GM19099 (cell line): ENCODE data around the gene LRP1.

Source experiments
- POLR2A ChIP-seq: IDR thresholded peaks from 3 replicates; pipeline ENCODE4 v1.6.1; 2011; ENCODE audit warnings: low read depth; ENCODE audit not compliant: insufficient read length; ENCODE audit errors: extremely low read depth

Gene LRP1

DNA sequence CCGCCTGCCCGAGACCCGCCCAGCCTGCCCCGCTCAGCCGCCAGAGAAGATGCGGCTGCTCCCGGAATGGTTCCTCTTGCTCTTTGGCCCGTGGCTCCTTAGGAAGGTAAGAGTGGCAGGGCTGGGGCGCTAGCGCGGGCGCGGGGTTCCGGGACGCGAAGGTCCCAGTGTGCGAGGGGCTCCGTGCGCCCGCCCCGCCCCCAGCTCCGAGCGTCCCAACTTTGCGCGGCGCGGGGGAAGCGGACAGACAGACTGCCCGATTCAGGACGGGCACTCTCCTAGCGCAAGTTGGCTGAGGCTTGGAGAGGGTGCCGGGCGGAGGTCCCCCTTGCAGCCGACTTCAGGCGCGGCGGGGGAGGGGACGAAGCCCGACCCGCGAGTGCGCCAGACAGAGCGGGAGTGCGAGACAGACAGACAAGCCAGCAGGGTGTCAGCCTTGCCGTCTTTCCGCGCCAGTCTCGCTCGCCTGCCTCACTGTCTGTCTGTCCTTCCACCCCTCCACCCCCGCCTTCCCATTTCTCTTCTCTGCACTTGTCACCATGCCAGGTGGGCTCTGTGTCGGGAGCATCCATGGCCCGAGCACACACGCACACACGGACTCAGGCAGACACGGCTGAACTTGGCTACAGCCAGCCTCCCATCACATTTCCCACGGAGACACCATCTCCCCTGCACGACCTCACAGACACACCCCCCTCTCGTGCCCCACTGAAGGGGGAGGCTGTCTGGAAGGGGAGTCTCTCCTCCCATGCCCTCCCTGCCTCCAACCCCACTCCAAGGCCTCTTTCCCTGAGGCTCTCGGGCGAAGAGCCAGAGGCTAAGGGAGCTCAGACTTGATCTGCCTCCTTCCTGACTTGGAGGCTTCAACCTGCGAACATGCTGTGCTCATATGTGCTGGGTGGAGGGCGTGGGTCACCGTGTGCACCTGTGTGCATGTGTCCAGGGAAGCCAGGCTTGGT, 88.9 kb downstream of the LRP1 start:
- no peak for TF ChIP-seq POLR2A

DNA sequence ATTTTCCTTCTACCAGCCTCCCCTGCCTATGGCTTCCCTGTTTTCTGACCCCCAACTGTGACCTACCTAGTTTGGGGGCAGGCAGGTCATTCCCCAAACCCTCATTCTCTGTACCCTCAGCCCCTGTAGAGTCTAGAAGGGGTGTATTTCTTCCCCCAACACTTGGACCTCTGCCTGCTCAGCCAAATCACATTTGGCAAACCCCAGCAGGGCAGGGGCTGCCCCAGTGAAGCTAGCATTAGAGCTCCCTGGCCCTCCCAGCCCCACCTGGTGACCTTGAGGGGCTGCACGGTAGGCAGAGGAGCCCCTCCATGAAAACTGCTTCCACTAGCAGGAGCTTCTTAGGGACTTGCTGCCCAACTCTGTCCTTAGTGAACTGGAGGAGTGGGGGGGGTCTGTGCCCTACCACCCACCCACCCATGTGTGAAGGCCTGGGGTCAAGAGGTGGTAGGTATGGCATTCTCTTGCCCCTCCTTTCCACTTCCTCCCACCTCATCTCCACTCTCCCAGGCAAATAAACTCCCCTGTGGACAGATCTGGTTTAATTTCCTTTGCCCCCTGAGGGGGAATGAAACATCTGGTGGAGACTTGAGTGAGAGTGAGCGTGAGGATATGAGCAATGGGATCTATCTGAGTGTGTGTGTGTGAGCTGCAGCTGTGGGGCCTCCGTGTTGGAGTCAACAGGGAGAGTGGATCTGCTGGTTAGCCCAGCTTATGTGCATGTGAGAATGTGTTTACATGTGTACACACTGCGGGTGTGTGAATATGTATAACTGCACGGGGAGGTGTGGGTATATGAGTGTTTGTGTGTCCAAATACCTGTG, 90.0 kb downstream of the LRP1 start:
- TF ChIP-seq POLR2A: no peak

DNA sequence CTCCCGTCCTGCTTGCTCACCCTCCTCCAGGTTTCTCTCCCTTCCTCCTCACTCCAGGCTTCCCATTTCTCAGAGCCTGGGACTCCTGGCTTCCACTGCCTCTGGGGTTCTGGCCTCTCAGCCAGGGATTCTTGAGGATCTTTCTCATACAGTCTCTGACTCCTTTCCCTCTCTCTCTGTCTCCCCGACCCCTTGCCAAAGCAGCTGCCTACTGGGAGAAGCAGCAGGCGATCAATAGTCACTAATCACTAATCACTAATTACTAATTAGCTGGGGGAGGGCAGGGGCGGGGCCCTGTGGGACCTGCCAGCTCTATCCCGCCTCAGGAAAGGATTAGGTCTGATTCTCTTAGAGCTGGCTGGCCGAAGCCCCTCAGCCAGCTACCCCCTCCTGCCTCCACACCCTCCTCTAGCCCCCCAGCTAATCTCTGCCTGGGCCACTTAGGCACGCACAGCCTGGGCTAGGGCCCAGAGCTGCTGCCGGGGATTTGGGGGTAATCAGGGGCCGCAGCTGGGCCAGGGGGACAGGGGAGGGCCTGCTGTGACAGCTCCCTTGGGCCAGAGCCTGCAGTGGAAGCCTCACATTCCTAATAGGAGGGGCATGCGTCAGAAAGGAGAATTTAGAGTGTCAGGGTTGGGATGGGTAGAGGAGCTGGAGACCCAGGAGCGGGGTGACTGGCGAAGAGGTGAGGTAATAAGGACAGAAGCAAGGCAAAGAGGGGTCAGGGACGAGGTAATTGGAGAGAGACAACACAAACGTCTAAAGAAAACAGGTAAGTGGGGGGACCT, 91.1 kb downstream of the LRP1 start:
- no peak for TF ChIP-seq POLR2A

DNA sequence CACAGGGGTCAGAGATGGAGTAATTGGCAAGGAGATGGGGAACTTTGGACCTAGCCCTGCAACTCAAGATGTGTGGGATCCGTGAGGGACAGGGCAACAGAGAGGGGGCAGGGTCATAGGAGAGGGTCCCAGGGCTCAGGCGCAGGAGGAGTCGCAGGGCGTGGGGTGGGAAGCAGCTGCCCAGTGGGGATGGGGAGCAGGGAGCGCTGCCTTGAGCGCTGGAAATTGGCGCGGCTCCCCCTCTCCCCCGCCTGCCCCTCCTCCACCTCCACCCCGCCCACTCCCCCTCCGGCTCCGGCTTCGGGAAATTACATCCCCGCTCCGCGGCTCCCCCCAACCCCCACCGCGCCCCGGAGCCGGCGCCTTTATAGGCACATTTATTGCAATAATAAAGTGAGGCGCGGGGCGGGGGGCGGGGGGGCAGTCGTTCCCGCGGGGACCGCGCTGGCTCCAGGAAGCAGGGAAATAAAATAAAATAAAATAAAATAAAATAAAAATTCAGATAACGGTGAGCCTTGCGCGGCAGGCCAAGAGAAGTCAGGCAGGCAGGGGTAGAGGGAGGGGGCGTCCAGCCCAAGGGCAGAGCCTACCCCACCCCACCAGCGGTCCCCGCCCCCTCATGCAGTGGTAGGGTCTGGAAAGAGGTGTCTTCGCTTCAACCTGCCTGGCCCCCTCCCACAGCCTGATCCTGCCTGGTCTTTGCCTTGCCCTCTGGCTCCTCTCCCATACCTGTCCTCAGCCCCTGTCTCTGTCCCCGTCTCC, 91.9 kb downstream of the LRP1 start:
- no peak for TF ChIP-seq POLR2A

DNA sequence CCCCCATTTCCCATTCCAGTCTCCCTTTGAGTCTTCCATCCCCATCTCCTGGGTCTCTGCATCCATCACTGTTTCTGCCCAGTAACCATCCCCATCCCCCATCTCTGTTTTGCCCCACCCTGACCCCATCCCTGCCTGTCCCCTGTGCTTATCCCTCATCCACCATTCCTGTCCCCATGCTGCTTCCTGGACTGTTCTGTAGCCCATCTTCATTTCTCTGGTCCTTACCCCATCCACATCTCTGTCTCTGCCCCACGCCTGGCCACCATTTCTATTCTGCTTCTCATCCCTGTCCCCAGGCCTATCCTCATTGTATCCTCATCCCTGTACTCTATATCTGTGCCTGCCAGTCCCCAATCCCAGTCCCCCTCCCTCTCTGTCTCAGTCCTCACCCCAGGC, 92.5 kb downstream of the LRP1 start:
- no peak for TF ChIP-seq POLR2A

DNA sequence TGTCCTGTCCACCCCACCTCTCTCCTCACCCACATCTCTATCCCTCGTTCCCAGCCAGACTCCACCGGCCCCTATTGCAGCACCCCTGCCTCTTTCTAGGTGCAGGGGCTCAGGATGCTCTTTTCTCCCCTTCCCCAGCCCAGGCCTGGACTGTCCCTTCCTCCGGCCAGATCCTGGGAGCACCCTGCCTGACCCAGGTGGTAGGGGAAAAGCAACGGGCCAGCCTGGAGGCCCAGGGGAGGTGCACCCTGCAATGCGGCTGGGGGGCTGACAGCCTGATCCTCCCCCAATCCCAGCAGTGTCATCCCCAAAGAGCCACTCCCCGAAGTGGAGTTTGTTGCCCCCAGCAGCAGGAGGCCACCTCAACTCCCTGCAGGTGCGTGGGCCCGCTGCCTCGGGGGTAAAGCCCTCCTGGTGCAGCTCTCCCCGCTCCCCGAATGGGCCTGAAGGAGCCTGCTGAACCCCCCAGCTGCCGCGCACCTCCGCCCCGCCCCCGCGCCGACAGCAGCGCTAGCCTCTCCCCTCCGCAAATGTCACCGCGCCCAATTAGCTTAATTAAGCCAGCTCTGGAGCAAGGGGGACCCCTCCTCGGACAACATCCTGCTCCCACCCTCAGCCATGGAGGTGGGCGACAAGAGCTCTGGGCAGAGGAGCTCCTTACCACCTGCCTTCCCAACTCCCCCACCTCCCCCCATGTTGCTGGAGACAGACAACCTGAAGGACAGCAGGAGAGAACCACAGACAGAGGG, 93.1 kb downstream of the LRP1 start:
- no peak for TF ChIP-seq POLR2A

DNA sequence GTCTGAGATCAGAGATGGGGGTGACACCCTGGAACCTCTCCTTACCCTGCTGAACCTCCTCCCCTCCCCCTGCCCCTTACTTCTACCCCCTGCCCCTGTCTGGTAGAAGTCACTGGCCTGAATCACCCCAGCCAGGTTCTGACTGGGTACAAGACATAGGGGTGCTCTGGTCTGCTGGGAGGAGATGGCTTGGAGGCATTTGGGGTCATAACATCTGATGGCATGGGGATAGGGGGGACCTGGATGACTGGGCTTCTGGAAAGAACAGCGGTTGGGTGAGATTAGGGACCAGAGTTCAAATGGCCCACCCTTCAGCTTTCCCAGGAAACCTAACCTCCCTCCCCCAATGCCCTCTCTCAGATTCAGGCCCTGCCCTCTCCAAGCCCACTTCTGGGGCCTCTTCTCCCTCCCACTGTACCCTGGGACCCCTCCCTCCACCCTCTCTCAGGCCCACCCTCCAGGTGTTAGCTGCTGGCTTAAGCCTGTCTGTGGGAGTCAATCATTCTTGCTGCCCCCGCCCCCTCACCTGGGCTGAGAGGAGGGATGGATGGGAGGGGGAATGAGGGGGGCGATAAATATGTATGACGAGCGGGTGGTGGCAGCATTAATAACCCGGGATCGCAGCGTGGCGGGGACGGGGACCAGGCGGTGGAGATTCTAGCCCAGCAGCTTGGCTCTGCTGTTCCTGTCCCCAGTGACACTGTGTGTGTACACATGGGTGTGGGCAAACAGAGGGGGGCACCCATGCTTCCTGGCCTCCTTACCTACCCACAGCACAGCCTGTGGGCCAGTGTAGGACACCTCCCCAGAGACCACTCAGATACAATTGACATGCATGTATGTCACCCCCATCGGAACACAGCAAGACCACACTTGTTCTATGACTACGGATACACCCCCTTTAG, 94.3 kb downstream of the LRP1 start:
- TF ChIP-seq POLR2A: no peak

DNA sequence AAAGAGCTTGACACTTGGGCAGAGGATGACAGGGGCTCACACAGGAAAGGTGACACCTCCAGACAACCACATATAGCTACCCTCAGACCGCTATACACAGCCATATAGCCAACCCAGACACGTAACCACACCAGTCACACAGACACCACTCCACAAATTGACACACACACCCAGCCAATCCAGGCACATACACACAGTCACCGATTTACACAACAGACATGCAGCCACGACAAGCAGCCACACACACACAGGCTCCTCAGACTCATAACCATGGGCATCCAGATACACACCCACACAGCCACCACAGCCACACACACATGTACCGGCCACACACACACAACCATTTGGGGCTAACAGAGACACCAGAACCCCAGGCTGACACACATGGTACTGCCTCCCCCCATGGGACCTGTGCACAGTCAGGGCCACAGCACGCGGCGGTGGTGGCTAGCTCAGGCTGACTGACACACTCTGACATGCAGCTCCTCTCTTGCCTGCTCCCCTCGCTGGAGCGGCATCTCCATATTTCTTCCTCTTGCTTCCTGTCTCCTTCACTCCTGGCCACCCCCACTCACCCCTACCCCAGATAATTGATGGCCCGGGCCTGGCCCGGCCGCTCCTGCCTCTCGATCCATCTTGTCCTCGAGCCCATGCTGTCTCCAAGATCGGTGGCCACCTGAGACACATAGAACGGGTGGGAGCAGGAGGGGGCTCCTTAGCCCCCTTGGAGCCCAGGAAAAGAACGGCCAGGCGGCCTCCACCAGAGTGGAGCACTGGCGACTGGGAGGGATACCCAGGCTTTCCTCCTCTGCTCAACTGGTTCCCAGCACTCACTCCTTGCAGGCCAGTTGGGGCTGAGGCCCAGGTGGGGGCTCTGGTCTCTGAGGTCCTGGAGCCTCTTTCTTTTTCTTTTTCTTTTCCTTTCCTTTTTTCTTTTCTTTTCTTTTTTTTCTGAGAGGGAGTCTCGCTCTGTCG, 95.2 kb downstream of the LRP1 start:
- no peak for TF ChIP-seq POLR2A

DNA sequence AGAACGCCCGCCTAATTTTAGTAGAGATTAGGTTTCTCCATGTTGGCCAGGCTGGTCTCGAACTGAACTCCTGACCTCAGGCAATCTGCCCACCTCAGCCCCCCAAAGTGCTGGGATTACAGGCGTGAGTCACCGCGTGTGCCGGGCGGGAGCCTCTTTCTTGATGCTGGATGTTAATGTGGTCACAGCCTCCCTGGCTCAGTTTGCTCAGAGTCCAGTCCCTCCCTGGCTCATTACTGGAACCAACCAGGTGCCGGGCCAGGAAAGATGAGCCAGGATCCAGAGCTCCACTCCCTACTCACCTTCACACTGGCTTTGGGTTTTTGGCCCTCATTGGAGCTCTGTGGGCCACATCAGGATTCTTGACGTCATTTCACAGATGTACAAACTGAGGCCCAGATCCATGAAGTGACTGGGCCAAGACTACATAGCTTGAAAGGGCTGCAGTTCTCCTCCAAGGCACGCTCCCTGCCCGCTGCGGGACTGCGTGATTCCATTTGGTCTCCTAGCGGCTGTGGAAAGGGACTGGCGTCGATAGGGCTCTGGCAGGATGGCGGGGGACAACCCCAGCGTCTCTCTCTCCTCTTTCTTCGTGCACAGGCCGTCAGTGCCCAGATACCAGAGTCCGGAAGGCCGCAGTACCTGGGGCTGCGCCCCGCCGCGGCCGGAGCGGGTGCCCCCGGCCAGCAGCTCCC, 96.1 kb downstream of the LRP1 start:
- no peak for TF ChIP-seq POLR2A

DNA sequence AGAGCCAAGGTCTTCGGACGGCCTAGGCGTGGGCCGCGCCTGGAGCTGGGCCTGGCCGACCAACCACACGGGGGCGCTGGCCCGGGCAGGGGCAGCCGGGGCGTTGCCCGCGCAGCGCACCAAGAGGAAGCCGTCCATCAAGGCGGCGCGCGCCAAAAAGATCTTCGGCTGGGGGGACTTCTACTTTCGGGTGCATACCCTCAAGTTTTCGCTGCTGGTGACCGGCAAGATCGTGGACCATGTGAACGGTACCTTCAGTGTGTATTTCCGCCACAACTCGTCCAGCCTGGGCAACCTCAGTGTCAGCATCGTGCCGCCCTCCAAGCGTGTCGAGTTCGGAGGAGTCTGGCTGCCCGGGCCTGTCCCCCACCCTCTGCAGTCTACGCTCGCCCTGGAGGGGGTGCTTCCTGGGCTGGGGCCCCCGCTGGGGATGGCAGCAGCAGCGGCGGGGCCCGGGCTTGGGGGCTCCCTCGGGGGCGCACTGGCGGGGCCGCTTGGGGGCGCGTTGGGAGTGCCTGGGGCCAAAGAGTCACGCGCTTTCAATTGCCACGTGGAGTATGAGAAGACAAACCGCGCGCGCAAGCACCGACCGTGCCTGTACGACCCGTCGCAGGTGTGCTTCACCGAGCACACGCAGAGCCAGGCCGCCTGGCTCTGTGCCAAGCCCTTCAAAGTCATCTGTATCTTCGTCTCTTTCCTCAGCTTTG, 96.8 kb downstream of the LRP1 start:
- TF ChIP-seq POLR2A: no peak
